EL (cell line): Measurements from ENCODE around the gene NTRK3.

Source experiments
- DNase-seq: peaks from one replicate; pipeline ENCODE4 v3.0.0-alpha.2; 2016

Gene NTRK3

DNA sequence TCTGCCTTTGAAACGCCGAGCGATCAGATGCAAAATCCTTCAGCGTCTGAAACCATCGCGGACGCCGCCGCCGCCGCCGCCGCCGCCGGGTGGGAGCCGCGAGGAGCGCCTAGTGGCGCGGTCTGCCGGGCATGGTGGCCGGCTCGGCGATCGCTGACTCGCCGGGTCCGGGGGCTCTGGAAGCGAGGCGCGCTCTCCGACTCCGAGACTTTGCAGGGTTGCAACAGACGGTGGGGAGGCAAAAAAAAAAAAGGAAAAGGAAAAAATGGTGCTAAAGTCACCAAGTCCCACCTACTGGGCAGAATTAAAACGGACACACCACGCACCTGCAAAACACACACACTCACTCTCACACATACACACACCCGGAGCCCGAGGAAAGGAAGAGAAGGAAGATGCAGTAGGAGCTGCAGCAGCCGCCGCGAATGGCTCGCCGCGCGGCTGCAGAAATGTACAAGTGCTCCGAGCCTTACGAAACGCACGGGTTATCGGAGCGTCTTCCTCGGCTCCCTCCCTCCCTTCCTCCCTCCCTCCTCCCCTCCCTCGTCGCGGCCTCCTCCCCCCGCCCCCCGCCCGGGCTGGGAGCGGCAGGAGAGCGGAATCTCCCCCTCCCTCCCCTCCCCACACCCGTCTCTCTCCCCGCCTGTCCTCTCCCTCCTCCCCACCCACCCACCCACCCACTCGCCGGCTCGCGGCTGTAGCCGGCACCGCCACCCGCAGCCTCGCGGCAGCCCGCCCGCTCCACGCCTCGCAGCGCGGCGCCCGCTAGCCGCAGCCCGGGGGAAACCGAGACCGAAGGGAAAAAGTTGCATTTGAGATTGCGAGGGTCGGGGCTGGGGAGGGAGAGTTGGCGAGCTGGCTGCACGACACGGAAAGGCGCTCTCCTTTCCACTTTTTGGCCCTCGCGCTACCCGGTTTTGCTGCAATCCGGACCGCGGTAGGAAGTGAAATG, at the start of gene NTRK3:
Gene NTRK3, minus strand, starts transcription at position 461 of the 952 bp plus-strand sequence. CDS start 586 bp downstream, outside the sequence.
- DNase-seq = peak; percentile 21

GRCh38 chr15:88303395-88303794, 46.9 kb upstream of the NTRK3 start:
- no peak for DNase-seq

DNA sequence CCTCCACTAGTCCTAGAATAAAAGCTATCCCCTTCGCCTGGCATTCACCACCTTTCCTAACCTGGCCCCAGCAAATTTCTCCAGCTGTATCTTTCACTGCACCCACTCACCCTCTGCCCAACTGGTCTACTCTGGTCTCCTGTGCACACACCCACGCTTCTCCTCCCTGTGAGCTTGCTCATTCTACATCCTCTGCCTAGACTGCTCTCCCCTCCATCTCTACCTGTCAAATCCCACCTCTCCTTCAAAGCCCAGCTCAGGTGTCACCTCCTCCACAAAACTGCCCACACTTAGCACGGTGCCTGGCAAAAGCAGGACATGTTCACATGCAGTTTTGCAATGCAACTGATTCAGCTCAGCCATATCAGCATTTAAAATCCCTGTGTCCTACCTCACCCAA, 45.8 kb upstream of the NTRK3 start:
- no peak for DNase-seq

DNA sequence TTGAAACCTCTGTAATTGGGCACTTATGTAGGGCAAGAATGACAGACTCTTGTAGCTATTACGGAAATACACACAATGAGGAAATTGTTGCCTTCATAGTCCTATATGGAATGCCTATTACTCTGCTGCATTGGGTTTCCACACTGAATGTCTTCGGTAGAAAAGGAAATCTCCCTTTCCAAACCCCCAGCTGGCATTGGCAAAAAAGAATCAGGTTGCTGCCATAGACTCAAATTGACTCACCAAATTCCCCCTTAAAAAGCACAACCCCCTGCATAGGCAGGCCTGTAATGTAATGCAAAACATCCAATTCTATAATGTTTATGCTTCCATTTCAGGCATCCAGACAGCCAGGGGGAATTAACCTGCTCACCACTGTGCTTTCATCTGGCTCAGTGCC, 44.8 kb upstream of the NTRK3 start:
- no peak for DNase-seq

DNA sequence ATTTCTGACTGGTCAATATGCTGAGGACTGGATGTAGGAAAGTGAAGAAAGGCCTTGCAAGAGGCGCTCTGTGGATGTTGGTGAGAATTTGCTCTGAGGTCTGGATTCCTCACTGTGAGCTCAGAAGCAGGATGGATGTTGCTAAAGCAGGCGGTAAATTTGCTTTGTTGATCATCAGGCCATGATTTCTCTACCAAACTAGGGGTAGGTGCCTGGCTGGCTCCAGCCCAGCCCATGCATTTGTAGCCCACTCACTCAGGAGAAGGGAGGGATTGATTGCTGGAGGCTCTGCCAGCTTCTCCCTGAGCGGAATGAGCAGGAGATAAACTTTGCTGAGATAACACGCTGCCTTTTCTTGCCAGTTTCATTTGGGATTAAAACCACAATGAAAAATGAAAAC, 44.3 kb upstream of the NTRK3 start:
- no peak for DNase-seq

DNA sequence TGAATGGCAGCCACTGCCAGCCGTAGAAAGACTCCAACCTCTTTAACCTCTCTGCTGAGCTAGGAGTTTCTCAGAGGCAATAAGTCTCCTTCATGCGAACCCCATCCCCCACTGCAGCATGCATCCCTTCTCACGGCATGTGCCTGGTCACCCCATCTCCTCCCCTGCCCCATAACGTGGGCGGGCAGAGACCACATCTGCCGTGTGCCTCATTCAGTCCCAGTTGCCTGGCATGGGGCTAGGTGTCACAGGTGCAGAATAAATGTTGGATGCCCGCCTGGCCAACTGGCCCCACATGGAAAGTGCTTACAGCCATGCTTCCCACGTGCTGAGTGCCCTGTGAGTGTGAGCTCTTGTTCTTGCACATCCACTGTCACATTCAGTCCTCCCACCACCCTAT, 43.5 kb upstream of the NTRK3 start:
- DNase-seq = no peak

DNA sequence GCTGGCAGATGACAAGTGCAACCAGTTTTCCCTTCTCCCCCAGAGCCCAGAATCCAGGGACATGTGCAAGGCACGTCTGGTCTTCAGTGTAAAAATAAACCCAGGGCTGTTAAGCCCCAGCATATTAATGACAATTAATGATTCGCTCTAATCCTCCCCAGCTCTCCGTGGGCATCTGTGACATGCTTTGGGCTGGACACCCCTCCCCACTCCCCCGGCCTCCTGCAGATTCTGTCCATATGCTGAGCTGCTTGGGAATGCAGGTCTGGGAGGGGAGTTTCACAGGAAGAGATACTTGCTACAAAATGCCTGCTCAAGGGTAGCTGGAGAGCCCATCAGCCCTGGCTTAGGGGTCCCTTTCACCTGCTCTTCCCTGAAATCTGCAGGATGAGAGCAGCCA, 43.0 kb upstream of the NTRK3 start:
- DNase-seq = no peak

DNA sequence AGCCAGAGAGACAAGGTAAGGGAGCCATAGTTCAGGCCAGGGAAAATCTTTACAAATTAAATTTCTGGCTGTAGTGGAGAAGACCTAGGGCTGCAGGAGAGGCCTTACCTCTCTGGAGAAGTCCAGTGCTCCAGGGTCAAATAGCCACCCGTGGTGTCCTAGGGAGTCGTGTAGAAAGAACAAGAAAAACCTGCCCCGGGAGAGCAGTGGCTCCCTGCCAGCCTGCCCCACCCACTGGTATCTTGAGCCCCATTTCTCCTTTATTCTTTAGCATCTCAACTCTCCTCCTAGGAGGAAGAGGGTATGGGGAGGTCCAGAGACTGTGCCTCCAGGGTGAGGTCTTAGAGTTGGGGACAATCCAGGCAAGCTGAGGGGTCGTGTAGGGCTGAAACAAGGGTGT, 32.1 kb upstream of the NTRK3 start:
- no peak for DNase-seq

DNA sequence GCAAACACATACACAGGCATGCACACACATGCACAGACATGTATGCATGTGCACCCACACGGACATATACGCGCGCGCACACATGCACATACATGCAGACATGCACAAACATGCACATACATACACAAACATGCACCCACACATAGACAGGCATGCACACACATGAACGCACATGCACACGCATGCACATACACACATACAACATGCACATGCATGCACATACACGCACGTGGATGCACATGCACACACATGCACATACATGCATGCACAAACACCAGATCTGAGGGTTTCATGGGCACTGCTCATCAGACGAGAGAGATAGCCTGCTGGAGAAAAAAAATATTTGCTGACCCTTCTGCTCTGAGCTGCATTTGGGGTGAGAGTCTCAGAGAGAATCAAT, 31.7 kb upstream of the NTRK3 start:
- no peak for DNase-seq

GRCh38 chr15:88284318-88284998, 27.9 kb upstream of the NTRK3 start:
- DNase-seq = no peak

GRCh38 chr15:88282614-88283013, 26.1 kb upstream of the NTRK3 start:
- DNase-seq = no peak

DNA sequence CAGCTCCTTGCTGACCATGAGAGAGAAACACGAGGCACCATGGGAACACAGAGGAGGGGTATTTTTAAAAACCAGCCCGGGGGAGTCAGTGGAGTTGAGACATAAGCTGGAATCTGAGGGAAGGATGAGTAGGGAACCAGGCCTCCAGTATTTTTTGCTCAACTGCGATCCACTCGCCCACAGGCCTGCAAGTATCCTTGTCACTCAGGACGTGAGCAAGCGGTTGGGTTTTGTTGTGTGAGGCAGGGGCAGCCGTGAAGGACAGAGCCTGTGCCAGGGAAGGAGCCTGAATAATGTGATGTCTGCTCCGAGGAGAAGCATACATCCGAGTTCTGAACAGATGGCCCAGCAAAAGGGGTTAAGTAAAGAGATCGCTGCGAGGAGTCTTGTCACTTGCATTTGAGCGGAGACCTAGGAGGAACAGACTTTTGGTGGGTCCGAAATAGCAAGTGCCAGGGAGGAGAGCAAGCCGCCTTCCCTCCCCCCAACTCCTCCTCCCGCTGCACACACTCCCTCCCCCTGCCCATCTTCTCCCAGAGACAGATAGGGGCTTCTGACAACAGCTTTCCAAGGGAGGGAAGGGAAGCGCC, 20.4 kb upstream of the NTRK3 start:
- DNase-seq = no peak

DNA sequence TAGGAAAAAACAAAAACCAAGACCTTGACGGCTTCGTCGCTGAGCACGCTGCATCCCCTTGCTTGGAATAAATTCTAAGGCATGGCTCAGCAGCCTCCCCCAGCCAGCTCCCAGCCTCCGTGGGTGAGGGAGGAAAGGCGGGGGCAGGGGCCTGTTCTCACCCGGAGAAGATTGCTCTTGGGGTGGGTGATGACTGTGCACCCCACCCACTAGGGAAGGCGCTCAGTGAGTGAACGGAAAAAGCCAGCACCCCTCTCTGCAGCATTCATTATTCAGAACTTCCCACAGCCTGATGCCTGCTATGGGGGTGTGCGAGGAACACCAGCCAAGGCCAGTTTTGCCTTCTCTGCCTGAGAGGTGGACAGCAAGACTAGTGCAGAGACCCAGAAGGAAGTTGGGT, 19.3 kb upstream of the NTRK3 start:
- no peak for DNase-seq

- peak; percentile 55 for DNase-seq
Measured at GRCh38 chr15:88274553-88275460, 18.3 kb upstream of the NTRK3 start.

- DNase-seq = no peak
Measured at GRCh38 chr15:88272421-88272820, 15.9 kb upstream of the NTRK3 start.

GRCh38 chr15:88269356-88270062, 13.0 kb upstream of the NTRK3 start:
- DNase-seq = no peak

GRCh38 chr15:88267720-88268119, 11.2 kb upstream of the NTRK3 start:
- DNase-seq = no peak

GRCh38 chr15:88266170-88266569, 9.6 kb upstream of the NTRK3 start:
- no peak for DNase-seq

- DNase-seq = no peak
Measured at GRCh38 chr15:88264622-88265021, 8.1 kb upstream of the NTRK3 start.

- peak; percentile 52 for DNase-seq
Measured at GRCh38 chr15:88262064-88262463, 5.5 kb upstream of the NTRK3 start.

DNA sequence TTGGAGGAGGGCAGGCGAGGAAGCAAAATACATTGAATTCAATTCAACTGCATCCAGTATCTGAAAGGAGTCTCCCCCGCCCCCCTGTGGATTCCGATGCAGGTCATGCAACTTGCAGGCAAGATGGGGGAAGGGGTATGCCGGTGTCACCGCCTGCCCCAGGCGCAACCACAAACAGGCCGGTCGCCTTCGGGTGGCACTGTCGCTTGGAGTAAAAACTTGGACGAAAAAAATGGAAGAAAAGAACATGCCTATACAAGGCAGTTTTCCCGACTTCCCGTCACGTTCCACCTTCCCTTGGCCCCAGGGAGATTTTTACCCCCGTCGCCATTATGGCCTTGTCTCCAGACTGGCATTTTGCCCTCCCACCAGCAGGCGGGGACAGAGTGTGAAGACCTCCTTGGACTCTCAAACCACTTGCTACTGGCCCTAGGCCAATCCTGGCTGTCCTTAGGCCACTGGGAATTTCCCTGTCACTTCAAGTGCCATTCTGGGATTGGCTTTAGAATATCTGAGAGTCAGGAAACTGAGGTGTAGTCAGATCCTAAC, 1.6 kb upstream of the NTRK3 start:
- DNase-seq = peak; percentile 37
